Measurements from ENCODE around the gene RMI1.

RMI1 gene

DNA sequence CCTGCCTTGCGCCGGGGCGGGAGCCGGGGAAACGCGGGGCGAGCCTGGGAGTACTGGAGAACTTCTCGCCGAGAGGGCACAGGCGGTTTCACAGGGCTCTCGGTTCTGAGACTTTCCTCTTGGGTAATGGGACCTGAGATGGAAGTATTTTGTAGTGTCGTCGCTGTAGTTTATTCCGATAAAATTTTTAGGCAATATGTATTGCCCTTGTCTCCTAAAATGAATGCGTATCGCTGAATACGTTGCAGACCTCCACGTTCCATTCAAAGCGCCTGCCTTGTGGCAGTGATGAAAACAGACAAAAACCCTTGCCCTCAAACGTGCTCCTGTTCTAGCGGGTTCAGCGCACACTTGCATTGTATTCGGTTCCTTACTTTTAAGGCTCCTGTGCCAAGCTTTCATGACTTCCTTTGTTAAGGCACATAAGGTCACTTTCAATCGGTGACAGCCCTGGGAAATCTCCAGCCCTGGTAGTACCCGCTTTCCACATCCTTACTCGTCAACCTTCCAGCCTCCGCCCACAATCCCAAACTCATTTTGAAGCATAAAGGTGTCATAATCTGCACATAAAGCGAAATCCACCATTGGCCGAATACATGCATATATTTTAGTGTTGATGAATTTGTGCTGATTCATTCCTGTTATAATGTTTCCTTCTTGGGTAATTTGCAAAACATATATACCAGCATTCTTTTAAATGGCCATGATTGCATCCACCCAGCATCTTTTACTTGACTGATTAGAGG lies 694 bp downstream of the RMI1 start:
- no peak for DNase-seq
- Histone ChIP-seq H3K27ac (ENCODE audit: insufficient read depth, low read length, poor library complexity, severe bottlenecking) (peak overlapping the region; percentile 100), H3K36me3 (ENCODE audit: control insufficient read depth, insufficient read depth, low read length) (peaks cover 15% of the 10 kb centered on the region), H3K27me3 (replicated peaks; ENCODE audit: control insufficient read depth, insufficient read depth, low read length, poor library complexity, severe bottlenecking) (no peaks in the 10 kb centered on the region), H3K9me3 (ENCODE audit: control insufficient read depth, low read length) (no peaks in the 10 kb centered on the region), H3K4me1 (ENCODE audit: control insufficient read depth, insufficient read depth, low read length, poor library complexity, severe bottlenecking) (peaks cover 17% of the 10 kb centered on the region), H3K4me3 (ENCODE audit: insufficient read depth, low read depth, low read length, poor library complexity, severe bottlenecking) (peak overlapping the region; percentile 99)

DNA sequence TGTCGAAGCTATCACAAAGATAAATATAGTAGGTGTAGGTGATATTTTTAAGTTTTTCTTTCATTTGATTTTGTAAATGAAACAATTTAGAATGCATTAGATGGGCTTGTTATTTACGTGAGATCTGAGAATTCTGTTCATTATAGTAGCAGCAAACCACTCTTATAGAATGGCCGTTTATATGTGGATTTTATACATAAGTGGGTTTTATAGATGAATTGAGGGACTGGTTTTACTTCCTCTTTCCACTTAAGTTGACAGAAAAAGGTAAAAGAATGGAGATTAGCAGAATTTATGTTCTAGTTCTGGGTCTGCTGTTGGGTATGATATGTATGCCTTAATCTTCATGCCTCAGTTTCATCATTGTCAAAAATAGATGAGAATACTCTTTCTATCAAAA lies 5.6 kb downstream of the RMI1 start:
- Histone ChIP-seq H3K36me3 (ENCODE audit: control insufficient read depth, insufficient read depth, low read length) (no peaks in the 10 kb centered on the region), H3K4me3 (ENCODE audit: insufficient read depth, low read depth, low read length, poor library complexity, severe bottlenecking) (no peak overlapping the region), H3K27ac (ENCODE audit: insufficient read depth, low read length, poor library complexity, severe bottlenecking) (no peak overlapping the region), H3K4me1 (ENCODE audit: control insufficient read depth, insufficient read depth, low read length, poor library complexity, severe bottlenecking) (no peaks in the 10 kb centered on the region), H3K9me3 (ENCODE audit: control insufficient read depth, low read length) (no peaks in the 10 kb centered on the region), H3K27me3 (replicated peaks; ENCODE audit: control insufficient read depth, insufficient read depth, low read length, poor library complexity, severe bottlenecking) (no peaks in the 10 kb centered on the region)
- no peak for DNase-seq

DNA sequence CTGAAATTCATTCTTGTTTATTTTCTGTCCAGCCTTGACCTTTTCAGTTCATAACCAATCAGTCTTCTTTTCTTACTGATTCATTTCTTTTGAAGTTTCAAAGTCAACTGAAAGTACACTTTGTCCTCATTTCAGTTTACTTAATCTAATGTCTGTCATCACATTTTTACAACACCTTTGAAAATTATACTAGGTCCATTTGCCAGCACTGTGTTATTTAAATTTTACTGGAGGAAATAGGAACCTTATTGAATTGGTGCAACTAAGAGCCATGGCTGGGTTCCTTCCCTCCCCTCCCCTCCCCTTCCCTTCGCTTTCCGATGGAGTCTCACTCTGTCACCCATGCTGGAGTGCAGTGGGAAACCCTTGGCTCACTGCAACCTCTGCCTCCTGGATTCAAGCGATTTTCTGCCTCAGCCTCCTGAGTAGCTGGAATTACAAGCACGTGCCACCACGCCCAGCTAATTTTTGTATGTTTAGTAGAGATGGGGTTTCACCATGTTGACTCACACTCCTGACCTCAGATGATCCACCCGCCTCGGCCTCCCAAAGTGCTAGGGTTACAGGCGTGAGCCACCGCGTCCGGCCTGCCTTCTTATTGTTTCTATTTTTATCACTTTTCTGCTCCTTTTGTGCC lies 6.3 kb downstream of the RMI1 start:
- no peak for DNase-seq
- Histone ChIP-seq H3K27ac (ENCODE audit: insufficient read depth, low read length, poor library complexity, severe bottlenecking) (no peak overlapping the region), H3K9me3 (ENCODE audit: control insufficient read depth, low read length) (no peaks in the 10 kb centered on the region), H3K36me3 (ENCODE audit: control insufficient read depth, insufficient read depth, low read length) (no peaks in the 10 kb centered on the region), H3K4me1 (ENCODE audit: control insufficient read depth, insufficient read depth, low read length, poor library complexity, severe bottlenecking) (no peaks in the 10 kb centered on the region), H3K27me3 (replicated peaks; ENCODE audit: control insufficient read depth, insufficient read depth, low read length, poor library complexity, severe bottlenecking) (no peaks in the 10 kb centered on the region), H3K4me3 (ENCODE audit: insufficient read depth, low read depth, low read length, poor library complexity, severe bottlenecking) (no peak overlapping the region)

DNA sequence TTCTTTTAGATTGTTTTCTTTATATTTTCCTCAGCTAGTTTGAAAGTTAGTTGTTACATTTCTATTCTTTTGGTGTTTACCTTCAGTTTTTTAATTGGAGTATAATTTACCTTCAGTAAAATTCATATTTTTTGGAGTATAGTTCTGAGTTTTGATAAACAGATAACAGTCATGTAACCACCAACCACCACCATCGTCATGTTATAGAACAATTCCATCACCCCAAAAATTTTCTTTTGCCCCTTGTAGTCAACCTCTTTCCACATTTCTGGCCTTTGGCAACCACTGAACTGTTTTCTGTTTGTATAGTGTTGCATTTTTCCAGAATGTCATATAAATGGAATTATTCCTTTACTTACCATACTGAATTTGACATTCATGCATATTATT lies 6.8 kb downstream of the RMI1 start:
- H3K4me3 ChIP-seq (ENCODE audit: insufficient read depth, low read depth, low read length, poor library complexity, severe bottlenecking), result no peak overlapping the region
- H3K4me1 ChIP-seq (ENCODE audit: control insufficient read depth, insufficient read depth, low read length, poor library complexity, severe bottlenecking), result no peaks in the 10 kb centered on the region
- no peaks in the 10 kb centered on the region for H3K36me3 ChIP-seq (ENCODE audit: control insufficient read depth, insufficient read depth, low read length)
- no peak for DNase-seq
- no peak overlapping the region for H3K27ac ChIP-seq (ENCODE audit: insufficient read depth, low read length, poor library complexity, severe bottlenecking)
- H3K9me3 ChIP-seq (ENCODE audit: control insufficient read depth, low read length), result no peaks in the 10 kb centered on the region
- no peaks in the 10 kb centered on the region for H3K27me3 ChIP-seq (replicated peaks; ENCODE audit: control insufficient read depth, insufficient read depth, low read length, poor library complexity, severe bottlenecking)

DNA sequence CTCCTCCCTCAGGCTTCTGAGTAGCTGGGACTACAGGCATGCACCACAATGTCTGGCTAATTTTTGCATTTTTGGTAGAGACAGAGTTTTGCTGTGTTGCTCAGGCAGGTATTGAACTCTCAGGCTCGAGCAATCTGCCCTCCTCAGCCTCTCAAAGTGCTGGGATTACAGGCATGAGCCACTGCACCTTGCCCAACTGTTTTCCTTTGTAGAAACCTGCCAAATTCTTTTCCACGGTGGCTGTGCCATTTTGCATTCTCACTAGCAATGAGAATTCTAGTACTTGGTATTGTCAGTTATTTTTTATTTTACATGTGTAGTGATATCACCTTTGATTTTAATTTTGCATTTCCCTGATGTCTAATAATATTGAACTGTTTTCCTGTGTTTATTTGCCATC lies 7.8 kb downstream of the RMI1 start:
- no peak overlapping the region for H3K27ac ChIP-seq (ENCODE audit: insufficient read depth, low read length, poor library complexity, severe bottlenecking)
- H3K9me3 ChIP-seq (ENCODE audit: control insufficient read depth, low read length), result no peaks in the 10 kb centered on the region
- H3K4me3 ChIP-seq (ENCODE audit: insufficient read depth, low read depth, low read length, poor library complexity, severe bottlenecking), result no peak overlapping the region
- no peaks in the 10 kb centered on the region for H3K4me1 ChIP-seq (ENCODE audit: control insufficient read depth, insufficient read depth, low read length, poor library complexity, severe bottlenecking)
- H3K27me3 ChIP-seq (replicated peaks; ENCODE audit: control insufficient read depth, insufficient read depth, low read length, poor library complexity, severe bottlenecking), result no peaks in the 10 kb centered on the region
- H3K36me3 ChIP-seq (ENCODE audit: control insufficient read depth, insufficient read depth, low read length), result no peaks in the 10 kb centered on the region
- no peak for DNase-seq

DNA sequence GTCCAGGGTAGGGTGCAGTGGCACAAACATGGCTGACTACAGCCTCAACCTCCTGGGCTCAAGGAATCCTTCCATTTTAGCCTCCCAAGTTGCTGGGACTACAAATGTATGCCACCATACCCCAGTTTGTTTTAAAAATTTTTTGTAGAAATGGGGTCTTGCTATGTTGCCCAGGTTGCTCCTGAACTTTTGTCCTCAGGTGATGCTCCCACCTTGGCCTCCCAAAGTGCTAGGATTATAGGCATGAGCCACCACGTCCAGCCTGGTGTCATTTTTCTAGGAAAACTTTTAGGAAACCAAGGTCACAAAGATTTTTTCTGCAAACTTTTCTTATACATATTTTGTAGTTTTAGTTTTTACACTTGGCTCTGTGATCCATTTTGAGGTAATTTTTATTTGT lies 10.8 kb downstream of the RMI1 start:
- Histone ChIP-seq H3K9me3 (ENCODE audit: control insufficient read depth, low read length) (no peaks in the 10 kb centered on the region), H3K36me3 (ENCODE audit: control insufficient read depth, insufficient read depth, low read length) (no peaks in the 10 kb centered on the region), H3K4me3 (ENCODE audit: insufficient read depth, low read depth, low read length, poor library complexity, severe bottlenecking) (no peak overlapping the region), H3K27me3 (replicated peaks; ENCODE audit: control insufficient read depth, insufficient read depth, low read length, poor library complexity, severe bottlenecking) (no peaks in the 10 kb centered on the region), H3K4me1 (ENCODE audit: control insufficient read depth, insufficient read depth, low read length, poor library complexity, severe bottlenecking) (no peaks in the 10 kb centered on the region), H3K27ac (ENCODE audit: insufficient read depth, low read length, poor library complexity, severe bottlenecking) (no peak overlapping the region)
- DNase-seq, result no peak

DNA sequence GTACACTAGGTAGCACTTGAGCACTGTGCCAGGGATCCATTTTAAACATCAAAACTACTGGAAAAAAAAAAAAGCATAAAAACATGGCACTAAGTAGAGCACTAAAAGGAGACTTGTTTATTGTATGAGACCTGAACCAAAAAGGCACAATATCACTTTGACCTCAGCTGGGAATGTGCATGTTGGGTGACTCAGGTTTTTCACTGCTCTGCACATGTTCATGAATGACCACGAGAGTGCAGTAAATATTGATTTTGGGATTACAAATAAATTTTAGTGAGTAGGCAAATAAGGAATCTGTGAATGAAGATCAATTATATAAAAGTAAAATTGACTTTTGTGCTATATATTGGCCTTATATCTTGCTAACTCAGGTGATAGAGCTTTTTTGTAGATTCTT lies 11.8 kb downstream of the RMI1 start:
- H3K9me3 ChIP-seq (ENCODE audit: control insufficient read depth, low read length), result no peaks in the 10 kb centered on the region
- DNase-seq, result no peak
- H3K27me3 ChIP-seq (replicated peaks; ENCODE audit: control insufficient read depth, insufficient read depth, low read length, poor library complexity, severe bottlenecking), result no peaks in the 10 kb centered on the region
- no peaks in the 10 kb centered on the region for H3K4me1 ChIP-seq (ENCODE audit: control insufficient read depth, insufficient read depth, low read length, poor library complexity, severe bottlenecking)
- H3K27ac ChIP-seq (ENCODE audit: insufficient read depth, low read length, poor library complexity, severe bottlenecking), result no peak overlapping the region
- no peak overlapping the region for H3K4me3 ChIP-seq (ENCODE audit: insufficient read depth, low read depth, low read length, poor library complexity, severe bottlenecking)
- H3K36me3 ChIP-seq (ENCODE audit: control insufficient read depth, insufficient read depth, low read length), result no peaks in the 10 kb centered on the region

DNA sequence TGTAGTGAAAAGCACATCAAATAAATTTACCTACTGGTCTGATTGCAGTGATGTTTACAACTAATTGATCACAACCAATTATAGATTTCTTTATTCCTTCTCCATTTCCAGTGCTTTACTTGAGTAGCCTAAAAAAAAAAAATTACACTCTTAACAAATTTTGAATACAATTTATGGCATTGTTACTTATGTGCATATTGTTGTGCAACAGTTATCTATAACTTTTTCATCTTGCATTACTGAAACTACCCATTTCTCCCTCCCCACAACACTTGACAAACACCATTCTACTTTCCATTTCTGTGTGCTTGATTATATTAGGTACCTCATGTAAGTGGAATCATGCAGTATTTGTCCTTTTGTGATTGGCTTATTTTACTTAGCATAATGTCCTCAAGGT lies 12.3 kb downstream of the RMI1 start:
- Histone ChIP-seq H3K9me3 (ENCODE audit: control insufficient read depth, low read length) (no peaks in the 10 kb centered on the region), H3K4me3 (ENCODE audit: insufficient read depth, low read depth, low read length, poor library complexity, severe bottlenecking) (no peak overlapping the region), H3K4me1 (ENCODE audit: control insufficient read depth, insufficient read depth, low read length, poor library complexity, severe bottlenecking) (no peaks in the 10 kb centered on the region), H3K27ac (ENCODE audit: insufficient read depth, low read length, poor library complexity, severe bottlenecking) (no peak overlapping the region), H3K36me3 (ENCODE audit: control insufficient read depth, insufficient read depth, low read length) (no peaks in the 10 kb centered on the region), H3K27me3 (replicated peaks; ENCODE audit: control insufficient read depth, insufficient read depth, low read length, poor library complexity, severe bottlenecking) (no peaks in the 10 kb centered on the region)
- no peak for DNase-seq

DNA sequence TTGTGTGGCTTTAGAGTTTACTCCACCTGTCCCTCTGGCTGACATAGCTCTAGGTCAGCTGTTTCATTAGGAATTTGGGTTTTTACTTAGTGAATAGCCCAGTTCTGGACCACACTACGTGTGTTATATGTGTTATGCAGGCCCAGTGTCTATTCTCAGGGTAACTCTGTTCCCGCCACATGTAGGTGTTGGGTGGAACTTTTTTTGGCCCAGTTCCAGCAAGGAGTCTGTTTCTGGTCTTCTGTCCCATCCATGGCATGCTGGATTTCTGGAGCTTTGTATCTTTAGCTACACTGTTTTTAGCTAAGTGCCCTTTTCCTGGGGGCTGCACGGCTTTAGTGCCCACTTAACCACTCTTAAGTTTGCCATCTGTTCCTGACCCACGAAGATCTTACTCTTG lies 15.5 kb downstream of the RMI1 start:
- Histone ChIP-seq H3K36me3 (ENCODE audit: control insufficient read depth, insufficient read depth, low read length) (no peaks in the 10 kb centered on the region), H3K4me1 (ENCODE audit: control insufficient read depth, insufficient read depth, low read length, poor library complexity, severe bottlenecking) (no peaks in the 10 kb centered on the region), H3K27ac (ENCODE audit: insufficient read depth, low read length, poor library complexity, severe bottlenecking) (no peak overlapping the region), H3K27me3 (replicated peaks; ENCODE audit: control insufficient read depth, insufficient read depth, low read length, poor library complexity, severe bottlenecking) (no peaks in the 10 kb centered on the region), H3K9me3 (ENCODE audit: control insufficient read depth, low read length) (no peaks in the 10 kb centered on the region), H3K4me3 (ENCODE audit: insufficient read depth, low read depth, low read length, poor library complexity, severe bottlenecking) (no peak overlapping the region)
- no peak for DNase-seq

DNA sequence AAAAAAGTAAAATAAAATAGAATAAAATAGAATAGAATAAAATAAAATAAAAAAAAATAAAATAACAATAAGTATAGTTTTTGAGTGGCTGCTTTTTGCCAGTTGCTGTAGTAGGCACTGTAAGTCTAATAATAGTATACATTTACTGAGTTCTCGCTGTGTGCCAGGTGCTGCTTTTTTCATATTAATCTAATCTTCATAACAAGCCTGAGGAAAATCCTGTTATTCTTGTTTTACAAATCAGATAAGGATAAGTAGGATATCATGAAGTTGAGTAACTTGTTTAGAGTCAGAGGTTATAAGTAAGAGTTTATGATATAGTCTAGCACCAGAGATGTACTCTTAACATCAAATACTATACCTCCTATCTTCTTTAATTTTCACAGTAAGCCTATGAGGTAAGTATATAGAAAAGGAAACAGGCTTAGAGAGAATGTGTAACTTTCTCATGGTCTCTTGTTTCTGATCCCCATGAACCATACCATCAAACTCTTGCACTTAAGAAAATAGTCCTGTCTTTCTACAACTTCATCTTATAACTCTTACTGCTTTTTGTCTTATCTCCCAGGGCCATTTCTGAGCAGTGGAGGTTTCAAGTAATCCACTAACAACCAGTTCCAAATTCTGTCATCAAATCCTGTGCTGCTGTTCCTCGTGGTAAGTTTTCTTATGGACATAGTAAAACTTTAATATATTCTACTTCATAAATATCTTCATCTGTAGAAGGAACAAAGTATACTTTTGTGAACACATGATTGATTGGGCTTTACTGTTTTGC lies 18.7 kb downstream of the RMI1 start:
- H3K9me3 ChIP-seq (ENCODE audit: control insufficient read depth, low read length), result no peaks in the 10 kb centered on the region
- H3K27me3 ChIP-seq (replicated peaks; ENCODE audit: control insufficient read depth, insufficient read depth, low read length, poor library complexity, severe bottlenecking), result no peaks in the 10 kb centered on the region
- DNase-seq, result no peak
- no peaks in the 10 kb centered on the region for H3K4me1 ChIP-seq (ENCODE audit: control insufficient read depth, insufficient read depth, low read length, poor library complexity, severe bottlenecking)
- H3K27ac ChIP-seq (ENCODE audit: insufficient read depth, low read length, poor library complexity, severe bottlenecking), result no peak overlapping the region
- no peak overlapping the region for H3K4me3 ChIP-seq (ENCODE audit: insufficient read depth, low read depth, low read length, poor library complexity, severe bottlenecking)
- no peaks in the 10 kb centered on the region for H3K36me3 ChIP-seq (ENCODE audit: control insufficient read depth, insufficient read depth, low read length)
